BLaER1 (cell line): Measurements from ENCODE around the gene ABL2.
"Not testable (repeated sequence)": the region's sequence is repeated elsewhere in the genome, so short reads cannot be mapped to it uniquely, and the experiment has no call there.

Experiments
- H3K27ac ChIP-seq: shearing (Covaris generic); formaldehyde crosslinking; 2 replicates; pipeline ENCODE4 v1.8.1; 2022
- H3K27me3 ChIP-seq: shearing (Covaris generic); formaldehyde crosslinking; 2 replicates; pipeline ENCODE4 v1.8.1; 2022
- H3K36me3 ChIP-seq: shearing (Covaris generic); formaldehyde crosslinking; 2 replicates; pipeline ENCODE4 v1.8.1; 2022
- H3K4me1 ChIP-seq: shearing (Covaris generic); formaldehyde crosslinking; 2 replicates; pipeline ENCODE4 v1.8.1; 2022
- H3K4me2 ChIP-seq: shearing (Covaris generic); formaldehyde crosslinking; 2 replicates; pipeline ENCODE4 v1.8.1; 2022
- H3K4me3 ChIP-seq: shearing (Covaris generic); formaldehyde crosslinking; 2 replicates; pipeline ENCODE4 v1.8.1; 2022
- H3K9ac ChIP-seq: shearing (Covaris generic); formaldehyde crosslinking; 2 replicates; pipeline ENCODE4 v1.8.1; 2022
- H3K9me3 ChIP-seq: shearing (Covaris generic); formaldehyde crosslinking; 2 replicates; pipeline ENCODE4 v1.8.1; 2022
- H4K20me1 ChIP-seq: shearing (Covaris generic); formaldehyde crosslinking; 2 replicates; pipeline ENCODE4 v1.8.1; 2022
- Cebpa-rat ChIP-seq: shearing (Covaris generic); IDR thresholded peaks from 2 replicates; pipeline ENCODE4 v1.8.1; 2022

ABL2 gene

GRCh38 chr1:179229214-179230140 is at the start of gene ABL2:
Gene ABL2, minus strand, starts transcription at chr1:179229677. Its CDS starts 280 bp downstream, at chr1:179229397.
- Histone ChIP-seq H3K36me3 (peaks cover 4% of the 10 kb centered on the region), H3K9ac (peak within 1 kb of the TSS; percentile 95), H3K9me3 (no peaks in the 10 kb centered on the region), H3K27me3 (no peaks in the 10 kb centered on the region), H3K4me1 (peaks cover 32% of the 10 kb centered on the region), H3K4me2 (peak within 1 kb of the TSS; percentile 94), H3K4me3 (peak within 1 kb of the TSS; percentile 95), H4K20me1 (peaks cover 42% of the 10 kb centered on the region), H3K27ac (peak within 1 kb of the TSS; percentile 90)
- TF ChIP-seq Cebpa-rat, result no peak

DNA sequence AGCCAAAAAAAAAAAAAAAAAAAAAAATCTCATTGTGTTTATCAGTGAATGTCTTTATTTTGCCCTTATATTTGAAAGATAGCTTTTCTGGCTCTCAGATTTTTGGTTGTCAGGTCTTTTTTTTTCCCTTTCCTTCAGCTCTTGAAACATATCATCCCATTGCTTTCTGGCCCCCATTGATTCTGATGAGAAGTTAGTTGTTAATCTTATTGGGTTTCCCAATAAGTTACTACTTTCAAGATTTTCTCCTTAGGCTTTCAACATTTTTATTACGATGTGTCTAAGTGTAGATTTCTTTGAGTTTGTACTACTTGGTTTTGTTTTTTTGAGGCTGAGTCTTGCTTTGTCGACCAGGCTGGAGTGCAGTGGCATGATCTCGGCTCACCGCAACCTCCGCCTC is 49.4 kb upstream of the ABL2 start:
- no peak overlapping the region for H3K9ac ChIP-seq
- H3K4me1 ChIP-seq, result no peaks in the 10 kb centered on the region
- H3K4me2 ChIP-seq, result no peak overlapping the region
- H3K4me3 ChIP-seq, result no peak overlapping the region
- no peak for TF ChIP-seq Cebpa-rat
- H3K27ac ChIP-seq, result no peak overlapping the region
- no peaks in the 10 kb centered on the region for H3K27me3 ChIP-seq
- no peaks in the 10 kb centered on the region for H4K20me1 ChIP-seq
- peaks cover 11% of the 10 kb centered on the region for H3K9me3 ChIP-seq
- H3K36me3 ChIP-seq, result no peaks in the 10 kb centered on the region

DNA sequence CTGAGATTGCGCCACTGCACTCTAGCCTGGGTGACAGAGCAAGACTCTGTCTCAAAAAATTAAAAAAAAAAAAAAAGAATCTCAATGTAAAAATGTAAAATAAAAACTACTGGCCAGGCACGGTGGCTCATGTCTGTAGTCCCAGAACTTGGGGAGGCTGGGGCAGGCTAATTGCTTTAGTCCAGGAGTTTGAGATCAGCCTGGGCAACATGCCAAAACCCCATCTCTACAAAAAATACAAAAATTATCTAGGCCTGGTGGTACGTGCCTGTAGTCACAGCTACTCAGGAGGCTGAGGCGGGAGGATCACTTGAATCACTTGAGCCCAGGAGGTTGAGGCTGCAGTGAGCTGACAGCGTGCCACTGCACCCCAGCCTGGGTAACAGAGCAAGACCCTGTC is 44.9 kb upstream of the ABL2 start:
- not testable (repeated sequence) for H3K4me2 ChIP-seq, H3K27ac ChIP-seq, H3K4me3 ChIP-seq, H3K27me3 ChIP-seq, H3K9ac ChIP-seq, H4K20me1 ChIP-seq, H3K4me1 ChIP-seq, H3K9me3 ChIP-seq, H3K36me3 ChIP-seq

- Histone ChIP-seq H4K20me1 (no peaks in the 10 kb centered on the region), H3K9ac (no peak overlapping the region), H3K4me3 (no peak overlapping the region), H3K4me1 (no peaks in the 10 kb centered on the region), H3K9me3 (no peaks in the 10 kb centered on the region), H3K27me3 (no peaks in the 10 kb centered on the region), H3K27ac (no peak overlapping the region), H3K36me3 (no peaks in the 10 kb centered on the region), H3K4me2 (no peak overlapping the region)
- TF ChIP-seq Cebpa-rat, result no peak
Observed at GRCh38 chr1:179269071-179269470, 39.6 kb upstream of the ABL2 start.

DNA sequence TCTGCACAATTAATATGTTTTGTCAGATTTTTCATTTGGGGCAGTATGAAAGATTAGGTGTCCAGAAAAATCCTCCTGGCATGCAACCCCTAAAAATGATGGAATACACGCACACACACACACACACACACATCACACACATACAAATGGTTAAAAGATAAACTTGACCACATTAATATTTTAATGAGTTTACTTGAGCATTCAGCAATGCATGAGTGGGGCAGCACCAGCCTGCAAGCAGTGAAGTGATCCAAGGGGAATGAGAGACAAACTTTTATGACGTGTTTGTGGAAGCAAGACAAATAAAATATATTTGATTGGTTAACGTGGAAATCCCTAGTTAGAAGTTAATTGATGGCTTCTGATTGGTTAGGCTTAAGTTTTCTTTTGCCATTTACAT is 35.0 kb upstream of the ABL2 start:
- Histone ChIP-seq H3K4me3 (no peak overlapping the region), H3K27me3 (no peaks in the 10 kb centered on the region), H3K9ac (no peak overlapping the region), H4K20me1 (no peaks in the 10 kb centered on the region), H3K27ac (no peak overlapping the region), H3K36me3 (no peaks in the 10 kb centered on the region), H3K4me2 (no peak overlapping the region), H3K9me3 (no peaks in the 10 kb centered on the region), H3K4me1 (no peaks in the 10 kb centered on the region)
- TF ChIP-seq Cebpa-rat, result no peak

DNA sequence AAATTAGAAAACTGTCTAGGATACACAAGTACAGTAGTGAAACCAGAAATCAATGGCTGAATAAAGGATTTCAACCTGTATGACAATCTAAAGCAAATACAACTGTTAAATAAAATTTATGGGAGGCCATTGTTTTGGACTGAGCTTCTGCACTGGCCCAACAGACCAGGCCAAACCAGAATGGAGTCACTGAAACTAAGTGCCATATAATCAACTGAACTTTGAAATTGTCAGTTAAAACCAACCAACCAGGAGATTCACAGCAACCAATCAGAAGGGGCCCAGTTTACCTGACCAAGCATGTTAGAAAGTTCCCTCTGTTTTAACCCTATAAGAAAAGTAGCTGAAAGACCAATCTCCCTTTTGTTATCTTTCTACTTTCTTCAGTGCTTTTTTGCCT is 33.6 kb upstream of the ABL2 start:
- Histone ChIP-seq H3K4me1 (no peaks in the 10 kb centered on the region), H3K4me2 (no peak overlapping the region), H3K27me3 (no peaks in the 10 kb centered on the region), H4K20me1 (no peaks in the 10 kb centered on the region), H3K4me3 (no peak overlapping the region), H3K36me3 (no peaks in the 10 kb centered on the region), H3K9me3 (no peaks in the 10 kb centered on the region), H3K9ac (no peak overlapping the region), H3K27ac (no peak overlapping the region)
- TF ChIP-seq Cebpa-rat, result no peak

DNA sequence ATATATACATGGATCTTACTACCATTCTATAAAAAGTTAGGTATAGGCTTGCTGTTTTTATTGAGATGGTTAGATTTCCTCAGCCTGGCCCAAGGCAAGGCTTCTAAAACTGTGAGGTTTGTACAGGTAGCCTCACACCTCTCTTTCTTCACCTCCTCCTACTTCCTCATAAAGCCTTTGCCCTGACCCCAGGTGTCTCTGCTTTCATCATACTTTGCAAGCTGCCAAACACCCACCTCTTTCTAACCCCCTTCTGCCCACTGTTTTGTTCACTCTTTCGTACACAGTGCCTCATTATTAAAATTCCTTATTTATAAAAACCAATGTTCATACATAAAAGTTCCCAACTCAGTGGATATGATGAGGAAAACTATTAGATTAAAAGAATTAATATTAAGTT is 32.7 kb upstream of the ABL2 start:
- Histone ChIP-seq H3K4me1 (no peaks in the 10 kb centered on the region), H3K9ac (no peak overlapping the region), H3K27me3 (no peaks in the 10 kb centered on the region), H3K4me2 (no peak overlapping the region), H3K4me3 (no peak overlapping the region), H3K36me3 (no peaks in the 10 kb centered on the region), H3K9me3 (no peaks in the 10 kb centered on the region), H4K20me1 (no peaks in the 10 kb centered on the region), H3K27ac (no peak overlapping the region)
- TF ChIP-seq Cebpa-rat, result no peak

- no peaks in the 10 kb centered on the region for H3K4me1 ChIP-seq
- H3K4me3 ChIP-seq, result no peak overlapping the region
- no peaks in the 10 kb centered on the region for H3K27me3 ChIP-seq
- H3K9me3 ChIP-seq, result no peaks in the 10 kb centered on the region
- no peak for TF ChIP-seq Cebpa-rat
- H3K36me3 ChIP-seq, result no peaks in the 10 kb centered on the region
- no peak overlapping the region for H3K4me2 ChIP-seq
- no peak overlapping the region for H3K27ac ChIP-seq
- no peak overlapping the region for H3K9ac ChIP-seq
- H4K20me1 ChIP-seq, result no peaks in the 10 kb centered on the region
Observed at GRCh38 chr1:179253286-179253972, 24.0 kb upstream of the ABL2 start.

DNA sequence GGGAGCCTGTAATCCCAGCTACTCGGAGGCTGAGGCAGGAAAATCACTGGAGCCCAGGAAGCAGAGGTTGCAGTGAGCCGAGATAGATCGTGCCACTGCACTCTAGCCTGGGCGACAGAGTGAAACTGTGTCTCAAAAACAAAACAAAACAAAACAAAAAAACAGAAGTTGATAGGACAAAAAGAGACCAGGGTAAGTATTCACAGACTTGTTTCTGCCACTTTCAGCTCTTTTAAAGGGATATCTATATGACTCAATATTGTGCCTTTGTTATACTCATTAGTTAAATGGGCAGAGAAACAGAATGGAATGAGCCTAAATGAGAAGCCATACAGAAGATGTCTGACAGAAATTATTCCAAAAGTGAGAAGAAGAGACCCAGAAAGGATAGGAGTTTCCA is 23.1 kb upstream of the ABL2 start:
- H3K4me1 ChIP-seq, result no peaks in the 10 kb centered on the region
- H4K20me1 ChIP-seq, result no peaks in the 10 kb centered on the region
- no peak for TF ChIP-seq Cebpa-rat
- H3K36me3 ChIP-seq, result no peaks in the 10 kb centered on the region
- H3K4me2 ChIP-seq, result no peak overlapping the region
- H3K4me3 ChIP-seq, result no peak overlapping the region
- H3K27ac ChIP-seq, result no peak overlapping the region
- H3K9me3 ChIP-seq, result no peaks in the 10 kb centered on the region
- H3K9ac ChIP-seq, result no peak overlapping the region
- no peaks in the 10 kb centered on the region for H3K27me3 ChIP-seq

DNA sequence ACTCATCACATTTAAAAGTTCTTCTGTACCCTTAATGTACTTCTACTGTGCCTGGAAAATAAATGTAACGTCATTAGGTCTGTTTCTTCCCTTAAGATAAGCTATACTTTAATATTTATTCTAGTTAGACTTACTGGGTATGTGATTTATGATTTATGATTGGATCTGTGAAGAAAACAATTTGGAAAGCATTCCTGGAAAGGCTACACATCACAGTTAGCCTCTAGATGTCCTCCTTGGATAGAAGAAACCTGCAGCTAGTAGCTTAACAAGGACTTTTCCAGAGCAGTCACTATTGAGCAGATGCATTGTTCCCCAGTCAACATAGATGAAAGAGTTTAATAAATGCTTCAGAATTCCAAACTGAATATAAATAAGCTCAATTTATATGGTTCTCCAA is 22.2 kb upstream of the ABL2 start:
- Histone ChIP-seq H3K4me2 (no peak overlapping the region), H3K4me3 (no peak overlapping the region), H3K9ac (no peak overlapping the region), H4K20me1 (no peaks in the 10 kb centered on the region), H3K4me1 (no peaks in the 10 kb centered on the region), H3K9me3 (no peaks in the 10 kb centered on the region), H3K27ac (no peak overlapping the region), H3K36me3 (no peaks in the 10 kb centered on the region), H3K27me3 (no peaks in the 10 kb centered on the region)
- no peak for TF ChIP-seq Cebpa-rat
